ENCODE results near the gene RASIP1.

The RASIP1 gene

DNA sequence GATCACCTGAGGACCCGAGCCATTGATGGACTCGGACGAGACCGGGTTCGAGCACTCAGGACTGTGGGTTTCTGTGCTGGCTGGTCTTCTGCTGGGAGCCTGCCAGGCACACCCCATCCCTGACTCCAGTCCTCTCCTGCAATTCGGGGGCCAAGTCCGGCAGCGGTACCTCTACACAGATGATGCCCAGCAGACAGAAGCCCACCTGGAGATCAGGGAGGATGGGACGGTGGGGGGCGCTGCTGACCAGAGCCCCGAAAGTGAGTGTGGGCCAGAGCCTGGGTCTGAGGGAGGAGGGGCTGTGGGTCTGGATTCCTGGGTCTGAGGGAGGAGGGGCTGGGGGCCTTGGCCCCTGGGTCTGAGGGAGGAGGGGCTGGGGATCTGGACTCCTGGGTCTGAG is 15.8 kb upstream of the RASIP1 start:
- H3K4me1 ChIP-seq (ENCODE audit: control insufficient read depth, insufficient read depth, low read length, poor library complexity, severe bottlenecking) = peaks cover 17% of the 10 kb centered on the region
- DNase-seq = no peak
- peaks cover 4% of the 10 kb centered on the region for H3K27me3 ChIP-seq (replicated peaks; ENCODE audit: control insufficient read depth, insufficient read depth, low read length, poor library complexity, severe bottlenecking)
- H3K36me3 ChIP-seq (ENCODE audit: control insufficient read depth, insufficient read depth, low read length) = no peaks in the 10 kb centered on the region
- H3K9me3 ChIP-seq (ENCODE audit: control insufficient read depth, low read length) = no peaks in the 10 kb centered on the region
- H3K27ac ChIP-seq (ENCODE audit: insufficient read depth, low read length, poor library complexity, severe bottlenecking) = no peak overlapping the region
- no peak overlapping the region for H3K4me3 ChIP-seq (ENCODE audit: insufficient read depth, low read depth, low read length, poor library complexity, severe bottlenecking)

DNA sequence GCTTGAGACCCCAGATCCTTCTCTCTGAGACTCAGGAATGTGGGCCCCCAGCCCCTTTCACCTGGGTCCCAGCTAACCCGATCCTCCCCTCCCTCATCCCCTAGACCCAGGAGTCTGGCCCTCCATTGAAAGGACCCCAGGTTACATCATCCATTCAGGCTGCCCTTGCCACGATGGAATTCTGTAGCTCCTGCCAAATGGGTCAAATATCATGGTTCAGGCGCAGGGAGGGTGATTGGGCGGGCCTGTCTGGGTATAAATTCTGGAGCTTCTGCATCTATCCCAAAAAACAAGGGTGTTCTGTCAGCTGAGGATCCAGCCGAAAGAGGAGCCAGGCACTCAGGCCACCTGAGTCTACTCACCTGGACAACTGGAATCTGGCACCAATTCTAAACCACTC is 15.4 kb upstream of the RASIP1 start:
- no peaks in the 10 kb centered on the region for H3K9me3 ChIP-seq (ENCODE audit: control insufficient read depth, low read length)
- no peaks in the 10 kb centered on the region for H3K36me3 ChIP-seq (ENCODE audit: control insufficient read depth, insufficient read depth, low read length)
- peaks cover 17% of the 10 kb centered on the region for H3K4me1 ChIP-seq (ENCODE audit: control insufficient read depth, insufficient read depth, low read length, poor library complexity, severe bottlenecking)
- no peak for DNase-seq
- H3K27me3 ChIP-seq (replicated peaks; ENCODE audit: control insufficient read depth, insufficient read depth, low read length, poor library complexity, severe bottlenecking) = peaks cover 4% of the 10 kb centered on the region
- no peak overlapping the region for H3K27ac ChIP-seq (ENCODE audit: insufficient read depth, low read length, poor library complexity, severe bottlenecking)
- no peak overlapping the region for H3K4me3 ChIP-seq (ENCODE audit: insufficient read depth, low read depth, low read length, poor library complexity, severe bottlenecking)

DNA sequence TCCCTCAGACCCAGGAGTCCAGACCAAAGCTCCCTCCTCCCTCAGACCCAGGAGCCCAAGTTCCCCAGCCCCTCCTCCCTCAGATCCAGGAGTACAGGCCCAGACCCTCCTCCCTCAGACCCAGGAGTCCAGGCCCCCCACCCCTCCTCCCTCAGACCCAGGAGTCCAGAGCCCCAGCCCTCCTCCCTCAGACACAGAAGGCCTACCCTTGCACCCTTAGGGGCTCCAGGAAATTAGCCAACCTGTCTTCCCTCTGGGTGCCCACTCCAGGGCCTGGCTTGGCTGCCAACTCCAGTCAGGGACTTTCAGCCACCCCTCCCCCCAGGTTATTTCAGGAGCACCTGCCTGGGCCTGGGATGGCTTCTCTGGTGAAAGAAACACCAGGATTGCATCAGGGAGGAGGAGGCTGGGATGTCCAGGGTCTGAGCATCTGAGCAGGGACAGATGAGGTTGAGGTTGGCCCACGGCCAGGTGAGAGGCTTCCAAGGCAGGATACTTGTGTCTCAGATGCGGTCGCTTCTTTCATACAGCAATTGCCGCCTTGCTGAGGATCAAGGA is 14.8 kb upstream of the RASIP1 start, which contains the start of gene FGF21:
Gene FGF21 (plus strand): TSS at position 441 of the 558 bp plus-strand sequence. CDS start 713 bp downstream, outside the sequence.
- H3K4me1 ChIP-seq (ENCODE audit: control insufficient read depth, insufficient read depth, low read length, poor library complexity, severe bottlenecking) = peaks cover 15% of the 10 kb centered on the region
- no peak for DNase-seq
- no peaks in the 10 kb centered on the region for H3K36me3 ChIP-seq (ENCODE audit: control insufficient read depth, insufficient read depth, low read length)
- peaks cover 4% of the 10 kb centered on the region for H3K27me3 ChIP-seq (replicated peaks; ENCODE audit: control insufficient read depth, insufficient read depth, low read length, poor library complexity, severe bottlenecking)
- no peak within 1 kb of the TSS for H3K4me3 ChIP-seq (ENCODE audit: insufficient read depth, low read depth, low read length, poor library complexity, severe bottlenecking)
- H3K27ac ChIP-seq (ENCODE audit: insufficient read depth, low read length, poor library complexity, severe bottlenecking) = no peak within 1 kb of the TSS
- no peaks in the 10 kb centered on the region for H3K9me3 ChIP-seq (ENCODE audit: control insufficient read depth, low read length)

DNA sequence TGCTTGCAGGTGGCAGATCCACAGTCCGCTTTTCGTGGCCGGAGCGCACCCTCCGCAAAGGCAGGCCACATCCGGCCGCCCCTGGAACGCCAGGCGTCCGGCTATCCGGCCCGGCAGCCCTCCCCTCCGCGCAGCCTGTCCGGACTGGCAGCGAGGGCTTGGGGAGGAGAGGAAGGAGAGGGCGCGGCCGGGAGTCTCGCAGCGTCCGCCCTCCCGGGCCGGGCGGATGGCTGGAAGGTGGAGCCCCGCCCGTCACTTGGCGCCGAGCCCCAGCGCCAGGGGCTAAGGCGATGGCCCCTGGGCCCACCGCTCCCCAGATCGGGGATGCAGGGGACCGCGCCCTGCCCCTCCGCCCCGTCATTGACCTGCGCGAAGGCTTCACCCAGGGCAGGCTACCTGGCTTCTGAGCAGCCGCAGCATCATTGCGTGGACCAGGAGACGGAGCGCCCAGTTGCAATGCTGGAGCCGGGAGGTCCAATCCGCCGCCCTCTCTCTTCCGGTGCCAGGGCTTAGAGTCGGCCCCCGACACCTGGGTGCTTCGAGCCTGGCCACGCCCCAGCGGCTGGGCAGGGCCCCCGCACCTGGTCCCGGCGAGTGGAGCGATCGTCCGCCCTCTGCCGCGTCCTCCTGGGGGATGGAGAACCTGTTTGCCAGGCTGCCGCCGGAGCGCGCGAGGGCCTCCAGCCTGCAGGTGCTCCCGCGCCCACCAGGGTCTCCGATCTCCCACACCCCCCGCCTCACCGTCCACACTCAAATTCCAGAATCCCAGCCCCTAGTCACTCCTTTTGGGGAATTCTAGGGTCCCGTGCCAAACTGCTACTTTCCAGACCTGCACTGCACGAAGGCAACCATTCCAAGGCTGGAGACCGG is 12.3 kb upstream of the RASIP1 start, which contains the start of gene FUT1:
Gene FUT1 (minus strand): TSS at position 146 of the 870 bp plus-strand sequence. CDS start 1,360 bp downstream, outside the sequence.
- peak in 2 of 3 donors; percentile 20 to 29 for DNase-seq
- peaks cover 4% of the 10 kb centered on the region for H3K27me3 ChIP-seq (replicated peaks; ENCODE audit: control insufficient read depth, insufficient read depth, low read length, poor library complexity, severe bottlenecking)
- H3K27ac ChIP-seq (ENCODE audit: insufficient read depth, low read length, poor library complexity, severe bottlenecking) = no peak within 1 kb of the TSS
- H3K9me3 ChIP-seq (ENCODE audit: control insufficient read depth, low read length) = no peaks in the 10 kb centered on the region
- H3K36me3 ChIP-seq (ENCODE audit: control insufficient read depth, insufficient read depth, low read length) = no peaks in the 10 kb centered on the region
- peaks cover 15% of the 10 kb centered on the region for H3K4me1 ChIP-seq (ENCODE audit: control insufficient read depth, insufficient read depth, low read length, poor library complexity, severe bottlenecking)
- peak within 1 kb of the TSS; percentile 58 for H3K4me3 ChIP-seq (ENCODE audit: insufficient read depth, low read depth, low read length, poor library complexity, severe bottlenecking)

DNA sequence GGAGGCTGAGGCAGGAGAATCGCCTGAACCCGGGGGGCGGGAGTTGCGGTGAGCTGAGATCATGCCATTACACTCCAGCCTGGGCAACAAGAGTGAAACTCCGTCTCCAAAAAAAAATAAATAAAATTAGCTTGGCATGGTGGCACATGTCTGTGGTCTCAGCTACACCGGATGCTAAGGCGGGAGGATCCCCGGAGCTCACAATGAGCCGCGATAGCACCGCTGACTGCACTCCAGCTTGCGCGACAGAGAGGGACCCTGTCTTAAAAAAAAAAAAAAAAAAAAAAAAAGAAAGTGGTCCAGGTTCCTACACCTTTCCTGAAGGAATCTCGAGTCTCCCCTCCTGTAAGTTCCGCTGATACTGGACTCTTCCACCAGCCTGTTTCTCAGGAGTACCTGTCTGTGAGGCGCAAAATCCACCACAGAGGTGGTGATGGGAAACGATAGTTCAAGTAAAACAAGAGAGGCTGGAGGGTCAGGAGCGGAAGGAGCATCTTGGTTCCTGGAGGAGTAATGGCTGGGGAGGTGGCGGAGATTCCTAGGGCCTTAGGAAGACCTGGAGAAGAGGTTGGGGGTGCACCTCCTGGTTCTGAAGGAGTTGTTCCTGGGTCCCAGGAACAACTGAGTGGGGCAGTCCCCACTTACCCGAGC is 11.6 kb upstream of the RASIP1 start:
- peaks cover 4% of the 10 kb centered on the region for H3K27me3 ChIP-seq (replicated peaks; ENCODE audit: control insufficient read depth, insufficient read depth, low read length, poor library complexity, severe bottlenecking)
- peaks cover 17% of the 10 kb centered on the region for H3K4me1 ChIP-seq (ENCODE audit: control insufficient read depth, insufficient read depth, low read length, poor library complexity, severe bottlenecking)
- H3K9me3 ChIP-seq (ENCODE audit: control insufficient read depth, low read length) = no peaks in the 10 kb centered on the region
- H3K27ac ChIP-seq (ENCODE audit: insufficient read depth, low read length, poor library complexity, severe bottlenecking) = no peak overlapping the region
- DNase-seq = no peak
- no peaks in the 10 kb centered on the region for H3K36me3 ChIP-seq (ENCODE audit: control insufficient read depth, insufficient read depth, low read length)
- peak overlapping the region; percentile 58 for H3K4me3 ChIP-seq (ENCODE audit: insufficient read depth, low read depth, low read length, poor library complexity, severe bottlenecking)

DNA sequence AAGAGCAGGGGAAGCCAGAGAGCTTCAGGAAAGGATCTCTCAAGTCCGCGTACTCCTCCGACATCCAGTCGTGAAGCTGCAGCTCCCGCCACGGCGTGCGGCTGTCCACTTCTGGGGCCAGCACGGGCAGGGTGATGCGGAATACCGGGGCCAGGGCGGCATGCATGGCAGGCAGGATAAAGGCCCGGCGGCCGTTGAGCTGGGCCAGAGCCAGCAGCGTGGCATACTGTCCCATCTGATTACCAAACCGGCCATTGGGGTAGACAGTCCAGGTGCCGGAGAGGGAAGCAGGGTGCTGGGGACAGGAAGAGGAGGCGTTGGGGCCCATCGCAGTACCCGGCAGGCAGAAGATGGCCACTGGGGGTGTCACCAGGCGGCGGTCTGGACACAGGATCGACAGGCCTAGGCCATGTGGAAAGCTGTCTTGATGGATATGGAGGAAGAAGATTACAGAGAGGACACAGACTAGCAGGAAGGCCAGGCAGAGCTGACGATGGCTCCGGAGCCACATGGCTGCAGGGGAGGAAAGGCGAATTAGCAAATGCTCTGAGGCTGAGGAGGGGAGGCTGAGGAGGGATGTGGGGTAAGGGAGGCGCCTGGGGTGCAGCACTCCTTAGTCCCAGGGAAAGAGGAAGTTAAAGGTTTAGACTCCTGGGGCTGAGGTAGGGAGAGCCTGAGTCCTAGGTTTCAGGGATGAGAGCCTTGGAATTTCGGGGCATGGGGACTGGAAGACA is 10.5 kb upstream of the RASIP1 start:
- Histone ChIP-seq H3K27ac (ENCODE audit: insufficient read depth, low read length, poor library complexity, severe bottlenecking) (no peak overlapping the region), H3K4me3 (ENCODE audit: insufficient read depth, low read depth, low read length, poor library complexity, severe bottlenecking) (no peak overlapping the region), H3K9me3 (ENCODE audit: control insufficient read depth, low read length) (no peaks in the 10 kb centered on the region), H3K36me3 (ENCODE audit: control insufficient read depth, insufficient read depth, low read length) (no peaks in the 10 kb centered on the region), H3K27me3 (replicated peaks; ENCODE audit: control insufficient read depth, insufficient read depth, low read length, poor library complexity, severe bottlenecking) (peaks cover 4% of the 10 kb centered on the region), H3K4me1 (ENCODE audit: control insufficient read depth, insufficient read depth, low read length, poor library complexity, severe bottlenecking) (peaks cover 20% of the 10 kb centered on the region)
- DNase-seq = no peak

DNA sequence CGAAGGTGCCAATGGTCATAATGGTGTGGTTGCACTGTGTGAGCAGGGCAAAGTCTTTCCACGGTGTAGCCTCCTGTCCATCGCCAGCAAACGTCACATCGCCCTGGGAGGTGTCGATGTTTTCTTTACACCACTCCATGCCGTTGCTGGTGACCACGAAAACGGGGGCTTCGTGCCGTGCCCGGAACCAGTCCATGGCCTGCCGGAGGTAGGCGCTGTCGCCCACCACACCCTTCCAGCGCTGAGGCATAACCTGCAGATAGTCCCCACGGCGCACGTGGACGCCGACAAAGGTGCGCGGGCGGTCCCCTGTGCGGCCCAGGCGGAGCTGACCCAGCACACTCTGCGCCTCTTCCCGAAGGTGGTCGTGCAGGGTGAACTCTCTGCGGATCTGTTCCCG is 9.9 kb upstream of the RASIP1 start:
- H3K27me3 ChIP-seq (replicated peaks; ENCODE audit: control insufficient read depth, insufficient read depth, low read length, poor library complexity, severe bottlenecking) = peaks cover 8% of the 10 kb centered on the region

DNA sequence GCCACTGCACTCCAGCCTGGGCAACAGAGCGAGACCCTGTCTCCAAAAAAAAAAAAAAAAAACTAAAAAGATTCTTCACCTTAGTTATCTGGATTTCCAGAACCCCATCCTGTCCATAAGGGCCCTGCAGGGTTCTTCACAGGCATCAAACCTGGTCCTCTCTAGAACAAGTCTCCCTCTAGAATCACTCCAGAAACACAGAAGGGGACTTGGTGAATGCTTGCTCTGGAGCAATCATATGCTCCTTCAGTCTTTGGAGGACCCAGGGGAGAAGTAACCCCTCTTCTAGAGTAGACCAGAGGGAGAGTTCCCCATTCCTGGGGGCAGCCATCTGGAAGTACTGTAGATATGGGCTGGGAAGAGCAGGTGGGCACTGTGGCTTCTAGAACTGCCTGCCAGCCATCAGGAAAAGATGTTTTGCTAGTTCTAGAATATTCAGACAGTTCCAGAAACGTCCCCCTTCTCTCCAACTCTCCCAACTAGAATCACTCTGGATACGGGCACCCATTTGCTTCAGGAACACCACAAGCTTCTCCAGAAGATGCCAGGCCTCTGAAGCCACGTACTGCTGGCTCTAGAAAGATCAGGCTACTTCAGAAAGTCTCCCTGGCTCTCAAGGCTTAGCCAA is 9.3 kb upstream of the RASIP1 start:
- no peak overlapping the region for H3K27ac ChIP-seq (ENCODE audit: insufficient read depth, low read length, poor library complexity, severe bottlenecking)
- no peaks in the 10 kb centered on the region for H3K9me3 ChIP-seq (ENCODE audit: control insufficient read depth, low read length)
- no peak for DNase-seq
- H3K36me3 ChIP-seq (ENCODE audit: control insufficient read depth, insufficient read depth, low read length) = no peaks in the 10 kb centered on the region
- H3K4me3 ChIP-seq (ENCODE audit: insufficient read depth, low read depth, low read length, poor library complexity, severe bottlenecking) = no peak overlapping the region
- H3K4me1 ChIP-seq (ENCODE audit: control insufficient read depth, insufficient read depth, low read length, poor library complexity, severe bottlenecking) = peaks cover 26% of the 10 kb centered on the region
- peaks cover 5% of the 10 kb centered on the region for H3K27me3 ChIP-seq (replicated peaks; ENCODE audit: control insufficient read depth, insufficient read depth, low read length, poor library complexity, severe bottlenecking)

More for the DNA sequence above, 9.9 kb upstream of the RASIP1 start:
- Histone ChIP-seq H3K36me3 (ENCODE audit: control insufficient read depth, insufficient read depth, low read length) (no peaks in the 10 kb centered on the region), H3K4me1 (ENCODE audit: control insufficient read depth, insufficient read depth, low read length, poor library complexity, severe bottlenecking) (peaks cover 24% of the 10 kb centered on the region), H3K9me3 (ENCODE audit: control insufficient read depth, low read length) (no peaks in the 10 kb centered on the region), H3K27ac (ENCODE audit: insufficient read depth, low read length, poor library complexity, severe bottlenecking) (no peak overlapping the region), H3K4me3 (ENCODE audit: insufficient read depth, low read depth, low read length, poor library complexity, severe bottlenecking) (no peak overlapping the region)
- DNase-seq = no peak
